Measurements from ENCODE around the gene ANKS4B.

ANKS4B gene

GRCh38 chr16:21300309-21301167, 67.0 kb downstream of the ANKS4B start:
- peak; percentile 35 for DNase-seq (ENCODE audit: low read depth)

DNA sequence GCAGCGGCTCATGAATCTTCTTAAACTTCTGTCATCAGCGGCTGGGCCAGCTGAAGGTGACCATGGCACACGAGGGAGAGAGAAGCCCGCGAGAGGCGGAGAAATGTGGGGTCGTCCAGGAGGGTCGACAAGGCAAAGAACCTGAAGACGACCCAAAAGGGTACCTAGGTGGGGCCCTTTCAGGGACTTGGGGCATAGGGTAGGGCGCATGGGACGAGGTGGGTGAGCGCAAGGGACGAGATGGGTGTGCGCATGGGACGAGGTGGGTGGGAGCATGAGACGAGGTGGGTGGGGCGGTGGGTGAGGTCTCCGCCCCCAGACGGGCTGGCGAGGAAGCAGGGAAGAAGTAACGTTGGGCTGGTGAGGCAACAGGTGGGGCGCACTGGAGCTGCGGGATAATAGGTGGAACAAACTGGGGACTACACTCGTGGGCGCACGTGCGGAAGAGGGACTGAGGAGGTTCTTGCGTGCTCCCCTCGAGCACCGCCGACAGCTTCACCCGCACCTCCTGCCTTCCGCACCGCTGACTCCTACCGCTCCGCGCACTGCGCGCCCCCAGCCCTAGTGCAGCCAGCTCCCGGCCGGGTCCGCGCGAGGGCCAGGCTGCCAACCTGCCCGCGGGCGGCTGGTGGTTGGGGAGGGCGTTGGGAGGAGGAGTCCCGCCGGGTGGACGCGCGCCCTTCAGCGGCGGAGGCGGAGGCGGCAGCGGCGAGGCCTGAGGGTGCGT, 67.8 kb downstream of the ANKS4B start:
- peak; percentile 19 for DNase-seq (ENCODE audit: low read depth)

DNA sequence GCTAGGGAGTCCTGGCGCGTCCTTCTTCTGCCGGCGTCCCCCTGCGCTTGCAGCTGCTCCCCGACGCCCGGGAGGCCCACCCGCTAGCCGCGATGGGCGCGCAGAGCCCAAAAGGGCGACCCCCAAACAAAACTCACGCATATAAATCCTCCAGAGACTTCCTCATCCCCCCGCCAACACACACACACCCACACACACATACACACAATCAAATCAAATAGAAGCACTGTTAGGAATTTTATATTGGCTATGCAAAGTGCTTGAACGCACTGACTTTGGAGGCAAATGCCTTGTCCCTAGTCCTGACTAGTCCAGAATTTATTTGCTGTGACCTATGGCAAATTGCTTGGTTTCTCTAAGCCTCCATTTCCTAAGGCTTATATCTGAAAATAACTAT, 68.4 kb downstream of the ANKS4B start:
- DNase-seq (ENCODE audit: low read depth): no peak

DNA sequence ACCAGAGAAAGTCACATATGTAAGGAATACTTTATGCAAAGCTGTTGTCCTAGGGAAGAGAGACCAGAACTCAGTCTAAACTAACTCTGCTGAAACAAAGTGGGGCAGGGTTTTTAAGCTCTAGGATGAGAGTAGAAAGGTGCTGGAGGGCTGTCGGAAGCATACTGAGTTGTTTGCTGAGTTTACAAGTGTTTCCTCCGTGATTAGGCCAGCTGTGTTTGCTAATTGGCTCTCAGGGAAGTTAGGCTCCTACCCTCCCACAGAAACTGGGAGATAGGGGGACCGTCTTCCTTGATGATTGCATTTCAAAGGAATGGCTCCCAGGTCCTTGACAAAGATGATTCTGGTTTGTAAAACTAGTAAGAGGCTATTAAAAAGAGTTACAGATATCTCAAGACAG, 69.0 kb downstream of the ANKS4B start:
- no peak for DNase-seq (ENCODE audit: low read depth)

GRCh38 chr16:21302898-21303528, 69.5 kb downstream of the ANKS4B start:
- DNase-seq (ENCODE audit: low read depth): no peak

Data from activated T-cell treated with anti-CD3 and anti-CD28 coated beads for 24 hours (primary cell).